GM10248 (cell line): ENCODE measurements around the gene CBLB.

Source experiments
- CTCF ChIA-PET: fragments of 300-600 bp; sonication (Branson Sonifier 250); formaldehyde crosslinking; extraction: SDS; loops from one replicate; lab custom pipeline; 2021; ENCODE audit warnings: antibody characterized with exemption; lab: Yijun Ruan, JAX
- POLR2A ChIA-PET: fragments of 350-650 bp; sonication (Branson Sonifier 250); formaldehyde crosslinking; extraction: SDS; loops from one replicate; lab custom pipeline; 2020; ENCODE audit warnings: antibody characterized with exemption; lab: Yijun Ruan, JAX
- DNase-seq: peaks from one replicate; pipeline ENCODE4 v3.0.0; 2012; ENCODE audit errors: extremely low spot score
- TF ChIP-seq, protein P1 (sequence below): IDR thresholded peaks from 2 replicates; pipeline ENCODE4 v1.5.1; 2012; ENCODE audit warnings: mild to moderate bottlenecking, low read depth; ENCODE audit errors: extremely low read depth, missing control alignments, control extremely low read depth

Gene CBLB

DNA sequence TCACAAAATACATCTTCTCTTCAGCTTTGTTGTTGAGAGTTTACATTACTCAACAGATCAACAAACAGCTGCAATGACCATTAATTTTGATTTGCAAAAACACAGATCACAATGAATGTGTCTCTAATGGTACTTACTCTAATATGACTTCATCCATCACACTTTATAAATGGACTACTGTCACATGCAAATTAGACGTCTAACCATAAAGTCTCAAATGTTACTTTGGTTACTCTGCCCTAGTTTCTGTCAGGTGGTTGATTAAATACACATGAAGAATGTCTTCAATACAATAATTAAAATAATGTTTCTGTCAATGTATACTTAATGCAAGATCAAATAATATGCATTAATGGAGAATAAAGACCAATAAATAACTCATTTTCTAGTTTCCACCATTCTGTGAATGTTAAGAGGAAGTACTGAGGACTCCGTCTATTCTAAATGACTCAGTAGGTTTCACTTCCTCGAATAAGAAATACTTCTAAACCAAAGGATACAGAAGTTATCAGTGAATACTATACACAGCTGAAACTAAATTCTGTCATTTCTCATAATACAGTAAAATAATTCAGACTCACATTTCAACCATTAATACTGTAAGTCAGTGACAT lies 145.8 kb downstream of the CBLB start:
- ChIA-PET CTCF (no interaction called here), POLR2A (no interaction called here)
- DNase-seq, result peak; percentile 53
- TF ChIP-seq, protein P1, sequence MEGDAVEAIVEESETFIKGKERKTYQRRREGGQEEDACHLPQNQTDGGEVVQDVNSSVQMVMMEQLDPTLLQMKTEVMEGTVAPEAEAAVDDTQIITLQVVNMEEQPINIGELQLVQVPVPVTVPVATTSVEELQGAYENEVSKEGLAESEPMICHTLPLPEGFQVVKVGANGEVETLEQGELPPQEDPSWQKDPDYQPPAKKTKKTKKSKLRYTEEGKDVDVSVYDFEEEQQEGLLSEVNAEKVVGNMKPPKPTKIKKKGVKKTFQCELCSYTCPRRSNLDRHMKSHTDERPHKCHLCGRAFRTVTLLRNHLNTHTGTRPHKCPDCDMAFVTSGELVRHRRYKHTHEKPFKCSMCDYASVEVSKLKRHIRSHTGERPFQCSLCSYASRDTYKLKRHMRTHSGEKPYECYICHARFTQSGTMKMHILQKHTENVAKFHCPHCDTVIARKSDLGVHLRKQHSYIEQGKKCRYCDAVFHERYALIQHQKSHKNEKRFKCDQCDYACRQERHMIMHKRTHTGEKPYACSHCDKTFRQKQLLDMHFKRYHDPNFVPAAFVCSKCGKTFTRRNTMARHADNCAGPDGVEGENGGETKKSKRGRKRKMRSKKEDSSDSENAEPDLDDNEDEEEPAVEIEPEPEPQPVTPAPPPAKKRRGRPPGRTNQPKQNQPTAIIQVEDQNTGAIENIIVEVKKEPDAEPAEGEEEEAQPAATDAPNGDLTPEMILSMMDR, result no peak

DNA sequence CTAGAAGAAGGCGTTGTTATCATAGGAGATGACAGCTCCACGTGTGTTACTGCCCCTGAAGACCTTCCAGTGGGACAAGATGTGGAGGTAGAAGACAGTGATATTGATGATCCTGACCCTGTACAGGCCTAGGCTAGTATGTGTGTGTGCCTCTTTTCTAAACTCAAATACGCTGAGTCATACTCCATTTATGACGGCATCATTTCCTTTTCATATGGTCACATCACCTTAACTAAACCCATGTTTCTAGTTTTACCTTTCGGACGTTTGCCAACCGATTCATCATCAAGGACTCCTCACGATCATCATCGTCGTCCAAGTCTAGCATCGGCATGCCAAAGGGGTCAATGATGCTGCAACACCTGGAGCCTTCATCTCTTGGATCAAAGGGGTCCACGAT lies 149.0 kb downstream of the CBLB start:
- CTCF ChIA-PET, result no interaction called here
- TF ChIP-seq, protein P1, result no peak
- POLR2A ChIA-PET, result no interaction called here
- DNase-seq, result no peak

DNA sequence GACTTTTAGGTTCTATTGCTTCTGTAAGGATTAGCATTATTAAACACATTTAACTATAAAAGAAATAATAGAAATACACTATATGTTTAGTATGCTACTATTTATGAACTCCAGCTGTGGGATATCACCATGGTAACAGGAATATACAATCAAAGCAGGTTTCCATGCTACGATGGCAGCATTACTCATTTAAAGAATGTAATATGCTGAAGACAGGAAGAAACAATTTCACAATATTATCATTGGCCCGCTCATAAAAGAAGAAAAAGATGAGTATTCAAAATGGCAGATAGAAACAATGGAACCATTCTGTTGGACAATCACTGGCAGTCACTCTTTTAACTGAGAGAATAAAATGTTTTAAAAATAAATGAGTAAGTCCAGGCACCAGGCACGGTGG lies 153.4 kb downstream of the CBLB start:
- POLR2A ChIA-PET, result no interaction called here
- DNase-seq, result no peak
- CTCF ChIA-PET, result no interaction called here
- TF ChIP-seq, protein P1, result no peak

DNA sequence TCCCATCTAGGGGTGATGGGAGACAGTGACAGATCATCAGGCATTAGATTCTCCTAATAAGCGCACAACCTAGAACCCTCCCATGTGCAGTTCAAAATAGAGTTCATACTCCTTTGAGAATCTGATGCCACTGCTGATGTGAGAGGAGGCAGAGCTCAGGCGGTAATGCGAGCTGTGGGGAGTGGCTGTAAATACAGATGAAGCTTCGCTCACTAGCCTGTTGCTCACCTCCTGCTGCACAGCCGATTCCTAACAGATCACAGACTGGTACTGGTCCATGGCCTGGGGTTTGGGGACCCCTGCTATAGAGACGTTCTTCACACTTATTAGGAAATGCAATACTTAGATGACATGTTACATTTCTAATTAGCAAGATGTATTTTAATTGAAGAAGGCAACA lies 154.4 kb downstream of the CBLB start:
- ChIA-PET CTCF (no interaction called here), POLR2A (no interaction called here)
- DNase-seq, result no peak
- TF ChIP-seq, protein P1, result no peak

DNA sequence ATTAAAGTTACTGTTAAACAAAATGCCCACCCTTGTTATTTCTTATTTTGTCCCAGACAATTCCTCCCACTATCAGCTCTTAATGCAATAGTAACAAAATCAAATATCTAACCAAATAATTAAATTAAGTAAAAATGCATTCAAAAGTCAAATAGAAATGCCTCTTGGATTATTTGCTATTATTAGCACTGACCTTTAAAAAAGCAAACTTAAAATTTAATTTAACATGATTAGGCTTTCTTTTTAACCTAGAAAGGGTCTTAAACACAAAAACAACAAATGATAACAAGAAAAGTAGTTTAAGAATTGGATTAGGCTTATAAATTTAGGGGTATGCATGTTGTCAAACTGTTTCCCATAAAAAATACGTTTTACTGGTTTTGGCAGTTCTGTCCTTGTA lies 159.8 kb downstream of the CBLB start:
- POLR2A ChIA-PET, result no interaction called here
- TF ChIP-seq, protein P1, result no peak
- CTCF ChIA-PET, result interaction anchor here (0.7 kb wide), 1 partner anchor 22 kb away, joined by 3 read pairs; no protein-coding TSS in a partner anchor
- DNase-seq, result no peak

DNA sequence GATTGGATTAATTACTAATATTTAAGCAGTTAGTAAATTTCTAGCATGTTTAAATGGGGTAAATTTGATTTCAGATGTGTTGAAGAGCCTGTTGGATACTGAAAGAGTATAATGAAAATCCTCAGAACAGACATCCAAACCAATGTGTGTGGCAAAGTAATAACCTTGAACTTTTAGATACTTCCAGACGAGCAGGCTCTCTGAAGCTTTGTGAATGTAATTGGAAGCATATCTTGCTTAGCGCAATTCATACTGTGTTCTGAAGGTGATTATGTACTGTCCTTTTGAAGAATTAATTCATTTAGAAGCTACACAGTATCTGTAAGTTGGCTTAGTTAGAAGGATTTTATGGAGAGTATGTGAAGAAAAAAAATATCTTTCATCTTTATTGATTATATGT lies 161.8 kb downstream of the CBLB start:
- DNase-seq, result no peak
- TF ChIP-seq, protein P1, result no peak
- ChIA-PET POLR2A (no interaction called here), CTCF (interaction anchor here (1.1 to 1.5 kb wide), 3 partner anchors 9 to 11 kb away, joined by 3 to 5 read pairs (median 4); no protein-coding TSS in a partner anchor)
